DOHH2 (cell line): Measurements from ENCODE around the gene GNL1.

Experiments
- H3F3A ChIP-seq: fragments of 200-600 bp; sonication (generic), shearing (Covaris generic); 2 replicates; pipeline ENCODE4 v1.6.0; 2016; ENCODE audit warnings: antibody characterized with exemption, mild to moderate bottlenecking; ENCODE audit not compliant: control insufficient read depth, insufficient read depth
- H3K27ac ChIP-seq: fragments of 200-600 bp; sonication (generic); 2 replicates; pipeline ENCODE4 v1.5.1; 2014; ENCODE audit warnings: low read depth, mild to moderate bottlenecking, low read length, moderate library complexity
- H3K27me3 ChIP-seq: fragments of 200-600 bp; sonication (generic); 2 replicates; pipeline ENCODE4 v1.6.1; 2014; ENCODE audit warnings: mild to moderate bottlenecking, low read length, mixed read lengths; ENCODE audit not compliant: control insufficient read depth
- H3K36me3 ChIP-seq: fragments of 200-600 bp; sonication (generic); 2 replicates; pipeline ENCODE4 v1.6.1; 2014; ENCODE audit warnings: mild to moderate bottlenecking, low read length, moderate library complexity, mixed read lengths; ENCODE audit not compliant: control insufficient read depth
- H3K4me1 ChIP-seq: fragments of 200-600 bp; sonication (generic); 2 replicates; pipeline ENCODE4 v1.6.1; 2014; ENCODE audit warnings: mild to moderate bottlenecking, low read length, mixed read lengths; ENCODE audit not compliant: control insufficient read depth
- H3K4me2 ChIP-seq: fragments of 200-600 bp; sonication (generic); 2 replicates; pipeline ENCODE4 v1.6.0; 2014; ENCODE audit warnings: mild to moderate bottlenecking, low read length, moderate library complexity
- H3K4me3 ChIP-seq: fragments of 200-600 bp; sonication (generic); 2 replicates; pipeline ENCODE4 v1.5.1; 2014; ENCODE audit warnings: mild to moderate bottlenecking, low read length, mixed read lengths
- H3K79me2 ChIP-seq: fragments of 200-600 bp; sonication (generic); 2 replicates; pipeline ENCODE4 v1.6.1; 2014; ENCODE audit warnings: mild to moderate bottlenecking, low read length, mixed read lengths; ENCODE audit not compliant: control insufficient read depth
- H3K9me2 ChIP-seq: fragments of 200-600 bp; sonication (generic); replicated peaks from 2 replicates; pipeline ENCODE4 v1.6.1; 2014; ENCODE audit warnings: mild to moderate bottlenecking, low read length, mixed read lengths; ENCODE audit not compliant: control insufficient read depth
- H3K9me3 ChIP-seq: fragments of 200-600 bp; sonication (generic); 2 replicates; pipeline ENCODE4 v1.6.1; 2014; ENCODE audit warnings: antibody characterized with exemption, low read length, mixed read lengths; ENCODE audit not compliant: control insufficient read depth, insufficient read depth
- H4K20me1 ChIP-seq: fragments of 200-600 bp; sonication (generic); 2 replicates; pipeline ENCODE4 v1.6.0; 2014; ENCODE audit warnings: low read depth, mild to moderate bottlenecking, antibody characterized with exemption, low read length, moderate library complexity; ENCODE audit not compliant: control insufficient read depth, insufficient read depth
- EZH2phosphoT487 ChIP-seq: fragments of 200-600 bp; sonication (generic); IDR thresholded peaks from 2 replicates; pipeline ENCODE4 v1.6.1; 2017; ENCODE audit warnings: borderline replicate concordance, mild to moderate bottlenecking, antibody characterized with exemption, low read length, moderate library complexity, mixed read lengths
- TF ChIP-seq, protein P1 (sequence below): fragments of 200-600 bp; sonication (generic); IDR thresholded peaks from one replicate; pipeline ENCODE4 v1.5.1; 2014; ENCODE audit warnings: antibody characterized with exemption, mild to moderate bottlenecking, low read depth, low read length; ENCODE audit not compliant: poor library complexity, severe bottlenecking

Gene GNL1

DNA sequence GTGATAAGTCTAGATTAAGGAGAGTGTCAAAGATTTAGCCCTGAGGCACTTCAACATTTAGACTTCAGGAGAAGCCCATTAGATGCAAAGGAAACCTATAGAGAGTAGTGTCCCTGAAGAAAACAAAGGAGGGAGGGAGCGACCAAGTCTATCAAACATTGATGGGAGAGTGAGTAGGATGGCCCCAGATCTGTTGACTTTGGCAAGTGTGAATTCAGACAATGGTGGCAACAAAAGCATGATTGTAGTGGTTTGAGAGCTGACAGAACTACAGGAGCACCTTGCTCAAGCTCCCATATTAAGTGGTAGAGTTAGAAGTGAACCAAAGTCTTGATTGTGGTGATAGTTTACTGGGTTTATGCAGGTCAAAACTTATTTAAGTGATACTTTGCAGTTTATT is 14.0 kb upstream of the GNL1 start:
- peaks cover 43% of the 10 kb centered on the region for H3K79me2 ChIP-seq
- no peak overlapping the region for H3K27ac ChIP-seq
- H3K4me3 ChIP-seq = peak overlapping the region; percentile 87

GRCh38 chr6:30568245-30568644 is 12.0 kb upstream of the GNL1 start:
- no peaks in the 10 kb centered on the region for H3K9me3 ChIP-seq
- TF ChIP-seq EZH2phosphoT487 = no peak
- TF ChIP-seq, protein P1, sequence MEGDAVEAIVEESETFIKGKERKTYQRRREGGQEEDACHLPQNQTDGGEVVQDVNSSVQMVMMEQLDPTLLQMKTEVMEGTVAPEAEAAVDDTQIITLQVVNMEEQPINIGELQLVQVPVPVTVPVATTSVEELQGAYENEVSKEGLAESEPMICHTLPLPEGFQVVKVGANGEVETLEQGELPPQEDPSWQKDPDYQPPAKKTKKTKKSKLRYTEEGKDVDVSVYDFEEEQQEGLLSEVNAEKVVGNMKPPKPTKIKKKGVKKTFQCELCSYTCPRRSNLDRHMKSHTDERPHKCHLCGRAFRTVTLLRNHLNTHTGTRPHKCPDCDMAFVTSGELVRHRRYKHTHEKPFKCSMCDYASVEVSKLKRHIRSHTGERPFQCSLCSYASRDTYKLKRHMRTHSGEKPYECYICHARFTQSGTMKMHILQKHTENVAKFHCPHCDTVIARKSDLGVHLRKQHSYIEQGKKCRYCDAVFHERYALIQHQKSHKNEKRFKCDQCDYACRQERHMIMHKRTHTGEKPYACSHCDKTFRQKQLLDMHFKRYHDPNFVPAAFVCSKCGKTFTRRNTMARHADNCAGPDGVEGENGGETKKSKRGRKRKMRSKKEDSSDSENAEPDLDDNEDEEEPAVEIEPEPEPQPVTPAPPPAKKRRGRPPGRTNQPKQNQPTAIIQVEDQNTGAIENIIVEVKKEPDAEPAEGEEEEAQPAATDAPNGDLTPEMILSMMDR = no peak
- peaks cover 14% of the 10 kb centered on the region for H3K36me3 ChIP-seq
- peaks cover 3% of the 10 kb centered on the region for H3F3A ChIP-seq
- H3K27ac ChIP-seq = no peak overlapping the region
- H3K9me2 ChIP-seq = no peaks in the 10 kb centered on the region
- no peaks in the 10 kb centered on the region for H3K27me3 ChIP-seq
- H4K20me1 ChIP-seq = peaks cover 14% of the 10 kb centered on the region; the same call in 1 of the 2 replicates
- H3K4me2 ChIP-seq = no peak overlapping the region
- peaks cover 23% of the 10 kb centered on the region for H3K79me2 ChIP-seq
- no peak overlapping the region for H3K4me3 ChIP-seq
- H3K4me1 ChIP-seq = peaks cover 28% of the 10 kb centered on the region

More for the DNA sequence above, 14.0 kb upstream of the GNL1 start:
- TF ChIP-seq EZH2phosphoT487 = no peak
- TF ChIP-seq, protein P1 = no peak
- H3K9me3 ChIP-seq = no peaks in the 10 kb centered on the region
- no peaks in the 10 kb centered on the region for H3K9me2 ChIP-seq
- H4K20me1 ChIP-seq = peaks cover 28% of the 10 kb centered on the region
- no peaks in the 10 kb centered on the region for H3K27me3 ChIP-seq
- H3F3A ChIP-seq = peaks cover 3% of the 10 kb centered on the region; the same call in 1 of the 2 replicates
- H3K4me1 ChIP-seq = peaks cover 41% of the 10 kb centered on the region
- peak overlapping the region; percentile 85 for H3K4me2 ChIP-seq
- H3K36me3 ChIP-seq = peaks cover 29% of the 10 kb centered on the region

DNA sequence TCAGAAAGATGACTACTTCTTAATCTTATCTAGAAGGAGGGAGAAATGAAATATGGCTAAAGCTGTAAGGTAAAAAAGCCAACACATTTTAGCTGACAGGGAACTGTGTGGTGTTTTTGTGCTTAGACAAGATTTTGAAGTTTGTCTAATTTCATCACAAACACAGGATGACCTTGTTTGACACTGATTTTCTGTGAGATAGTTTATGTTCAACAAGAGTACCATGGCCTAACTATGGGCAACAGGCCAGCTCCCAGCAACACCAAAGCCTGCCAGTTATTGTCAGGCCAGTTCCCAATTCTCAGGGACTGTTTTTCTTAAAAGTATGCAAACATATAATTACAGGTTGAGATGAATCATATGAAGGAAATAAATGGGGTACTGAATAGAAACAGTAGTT is 9.5 kb upstream of the GNL1 start:
- H3K4me2 ChIP-seq = no peak overlapping the region
- H3K36me3 ChIP-seq = peaks cover 26% of the 10 kb centered on the region
- H3K9me2 ChIP-seq = no peaks in the 10 kb centered on the region

More for the DNA sequence above, 9.5 kb upstream of the GNL1 start:
- TF ChIP-seq EZH2phosphoT487 = no peak
- TF ChIP-seq, protein P1 = no peak
- Histone ChIP-seq H3K79me2 (peaks cover 11% of the 10 kb centered on the region), H3K27me3 (no peaks in the 10 kb centered on the region), H3F3A (peaks cover 3% of the 10 kb centered on the region), H4K20me1 (no peaks in the 10 kb centered on the region; the same call in 1 of the 2 replicates), H3K4me1 (peaks cover 13% of the 10 kb centered on the region), H3K9me3 (no peaks in the 10 kb centered on the region), H3K27ac (no peak overlapping the region), H3K4me3 (no peak overlapping the region)
